SK-N-SH treated with all-trans-retinoic acid at 6 μM for 48 hours (cell line): Measurements from ENCODE around the gene ACACB.

Experiments used
- ESRRG ChIP-seq: fragments of 250-450 bp; sonication (Bioruptor Pico); IDR thresholded peaks from 2 replicates; pipeline ENCODE4 v1.6.1; 2021; ENCODE audit warnings: mild to moderate bottlenecking
- SNAI2 ChIP-seq: fragments of 250-450 bp; sonication (Bioruptor Pico); IDR thresholded peaks from 2 replicates; pipeline ENCODE4 v1.5.0; 2020; ENCODE audit warnings: mild to moderate bottlenecking, moderate library complexity

GRCh38 chr12:109126784-109127183, 10.4 kb downstream of the ACACB start:
- TF ChIP-seq ESRRG (CRISPR knock-in tag) (no peak), SNAI2 (CRISPR knock-in tag) (no peak)
